HG03139 (cell line): ENCODE measurements around the gene STAT3.
A peak's percentile ranks its signal among the peaks of the same experiment; 100 is the strongest.
"Not testable (repeated sequence)": the region's sequence is repeated elsewhere in the genome, so short reads cannot be mapped to it uniquely, and the experiment has no call there.

ENCODE experiments used
- ATAC-seq: cut with Tn5 transposase; IDR thresholded peaks from one replicate; pipeline ENCODE4 v1.9.1; 2021; ENCODE audit not compliant: unreplicated experiment

Gene STAT3

GRCh38 chr17:42388381-42389134 lies at the start of gene STAT3:
Gene STAT3 (minus strand): TSS chr17:42388442. CDS start chr17:42348516, 39,926 bp downstream.
- peak; percentile 83 for ATAC-seq

GRCh38 chr17:42436391-42436790 lies 48.1 kb upstream of the STAT3 start:
- no peak for ATAC-seq

- no peak for ATAC-seq
These were observed 43.5 kb upstream of the STAT3 start for GRCh38 chr17:42431758-42432161.

- ATAC-seq: no peak
These were observed 41.6 kb upstream of the STAT3 start for GRCh38 chr17:42429726-42430447.

- ATAC-seq: no peak
These were observed 40.1 kb upstream of the STAT3 start for GRCh38 chr17:42428141-42428944.

GRCh38 chr17:42424991-42425610 lies 36.9 kb upstream of the STAT3 start:
- ATAC-seq: no peak

- no peak for ATAC-seq
These were observed 35.5 kb upstream of the STAT3 start for GRCh38 chr17:42423766-42424165.

GRCh38 chr17:42422958-42423712 lies 34.9 kb upstream of the STAT3 start, which contains the start of gene CAVIN1:
Gene CAVIN1 (minus strand): TSS chr17:42423256. CDS start chr17:42423097, 159 bp downstream.
- no peak for ATAC-seq

GRCh38 chr17:42422412-42422957 lies 34.2 kb upstream of the STAT3 start:
- no peak for ATAC-seq

GRCh38 chr17:42421507-42422338 lies 33.5 kb upstream of the STAT3 start:
- ATAC-seq: no peak

- no peak for ATAC-seq
These were observed 32.9 kb upstream of the STAT3 start for GRCh38 chr17:42421136-42421506.

- not testable (repeated sequence) for ATAC-seq
These were observed 29.7 kb upstream of the STAT3 start for GRCh38 chr17:42417981-42418380.

- no peak for ATAC-seq
These were observed 26.6 kb upstream of the STAT3 start for GRCh38 chr17:42414704-42415409.

GRCh38 chr17:42413464-42414040 lies 25.3 kb upstream of the STAT3 start:
- no peak for ATAC-seq

GRCh38 chr17:42411905-42412679 lies 23.9 kb upstream of the STAT3 start:
- no peak for ATAC-seq

GRCh38 chr17:42411361-42411760 lies 23.1 kb upstream of the STAT3 start:
- no peak for ATAC-seq

GRCh38 chr17:42410319-42410685 lies 22.1 kb upstream of the STAT3 start:
- ATAC-seq: no peak
